CD4-positive, alpha-beta T cell (primary cell): ENCODE data around the gene RGS9. TPM values are rescaled to one million over a fixed set of nuclear protein-coding genes. Genes with fewer than 3 reads are reported as not detected.
"Not testable (repeated sequence)": the region's sequence is repeated elsewhere in the genome, so short reads cannot be mapped to it uniquely, and the experiment has no call there.

Experiments used
- ATAC-seq: fragments of 200-7000 bp; cut with Tn5 transposase; one replicate; pipeline ENCODE4 v1.10.0; 2022; ENCODE audit warnings: mild to moderate bottlenecking; ENCODE audit not compliant: poor library complexity
- CTCF ChIA-PET: fragments of 350-600 bp; sonication (Branson Sonifier 250); formaldehyde crosslinking; loops from one replicate; lab custom pipeline; 2021; ENCODE audit warnings: antibody characterized with exemption, inconsistent platforms; lab: Charles Lee
- POLR2A ChIA-PET: fragments of 350-600 bp; sonication (Branson Sonifier 250); formaldehyde crosslinking; loops from one replicate; lab custom pipeline; 2021; ENCODE audit warnings: antibody characterized with exemption, inconsistent platforms; lab: Charles Lee
- DNase-seq, 14 experiments: peaks; one replicate each; pipeline ENCODE4 v3.0.0-alpha.2; 2013 to 2020; ENCODE audit warnings: mixed read lengths in 2 of 14
- H3K27ac ChIP-seq, 2 donors: one replicate each; pipeline versions ENCODE4 v1.5.1 to v1.7.0; 2013; ENCODE audit warnings: low read length in 2 of 2, low read depth in 1 of 2, mild to moderate bottlenecking in 1 of 2
- H3K27me3 ChIP-seq, 2 experiments: 1 replicate in 1 of 2; 2 replicates in 1 of 2; pipeline versions ENCODE4 v1.6.1 to v1.7.0; 2013; ENCODE audit warnings: low read length in 2 of 2, control low read depth in 1 of 2, mild to moderate bottlenecking in 1 of 2, moderate library complexity in 1 of 2; ENCODE audit not compliant: insufficient read depth in 2 of 2, control insufficient read depth in 1 of 2
- H3K36me3 ChIP-seq: one replicate; pipeline ENCODE4 v1.6.1; 2013; ENCODE audit warnings: low read length, control low read depth; ENCODE audit not compliant: insufficient read depth
- H3K4me1 ChIP-seq: one replicate; pipeline ENCODE4 v1.6.1; 2013; ENCODE audit warnings: low read length, control low read depth; ENCODE audit not compliant: insufficient read depth
- H3K4me3 ChIP-seq: one replicate; pipeline ENCODE4 v1.5.1; 2013; ENCODE audit warnings: mild to moderate bottlenecking, low read length, moderate library complexity
- H3K9me3 ChIP-seq, 2 experiments: 1 replicate in 1 of 2; 2 replicates in 1 of 2; pipeline versions ENCODE4 v1.6.1 to v1.7.0; 2013; ENCODE audit warnings: low read length in 2 of 2, mild to moderate bottlenecking in 2 of 2, control low read depth in 1 of 2, moderate library complexity in 1 of 2; ENCODE audit not compliant: control insufficient read depth in 1 of 2, insufficient read depth in 1 of 2
- H3K27ac Mint-ChIP-seq: one replicate; pipeline ENCODE4 v1.8.0; 2020; ENCODE audit warnings: mixed read lengths
- H3K27me3 Mint-ChIP-seq: one replicate; pipeline ENCODE4 v1.8.0; 2021; ENCODE audit warnings: mixed read lengths
- H3K36me3 Mint-ChIP-seq: one replicate; pipeline ENCODE4 v1.8.0; 2021; ENCODE audit warnings: low read depth, mixed read lengths
- H3K4me1 Mint-ChIP-seq: one replicate; pipeline ENCODE4 v1.8.0; 2021; ENCODE audit warnings: low read depth, mixed read lengths
- H3K4me3 Mint-ChIP-seq: one replicate; pipeline ENCODE4 v1.8.0; 2020; ENCODE audit warnings: mild to moderate bottlenecking, mixed read lengths
- H3K9me3 Mint-ChIP-seq: one replicate; pipeline ENCODE4 v1.8.0; 2020; ENCODE audit warnings: mixed read lengths
- CTCF ChIP-seq: fragments of 200-600 bp; IDR thresholded peaks from one replicate; pipeline ENCODE4 v1.8.0; 2022; ENCODE audit warnings: antibody characterized with exemption, mild to moderate bottlenecking
- intact Hi-C, 2 experiments: fragments of 100-400 bp; cut with DNase I in 1 of 2; cut with micrococcal nuclease in 1 of 2; formaldehyde crosslinking; loops; one replicate each; pipeline versions ENCODE4 v1.15.1 to v1.9.0; 2023 to 2025; cut with DNase I, micrococcal nuclease
- total RNA-seq, 174 experiments: library from RNA in 2 of 174; stranded (reverse) in 2 of 174; gene quantifications; one replicate each; pipeline ENCODE4 v1.2.3 and lab custom pipeline; 2021 to 2026

RGS9 gene
- total RNA-seq, 2 experiments from 2014 or later: 0.60 to 0.73 TPM

- Histone ChIP-seq H3K36me3 (no peaks in the 10 kb centered on the region), H3K27ac (no peak overlapping the region), H3K27me3 (no peaks in the 10 kb centered on the region), H3K4me1 (peaks cover 6% of the 10 kb centered on the region), H3K9me3 (no peaks in the 10 kb centered on the region), H3K4me3 (no peak overlapping the region)
- CTCF ChIA-PET: no interaction called here
- TF ChIP-seq CTCF: no peak
- Mint-ChIP-seq H3K9me3 (no peaks in the 10 kb centered on the region), H3K36me3 (no peaks in the 10 kb centered on the region), H3K4me1 (no peaks in the 10 kb centered on the region), H3K27me3 (no peaks in the 10 kb centered on the region), H3K27ac (no peak overlapping the region), H3K4me3 (no peak overlapping the region)
- POLR2A ChIA-PET: no interaction called here
- DNase-seq (no peak), ATAC-seq (no peak)
- intact Hi-C loops: no loop called here
These were observed 65.8 kb downstream of the RGS9 start for GRCh38 chr17:65202844-65203571.

- H3K27me3 Mint-ChIP-seq: no peaks in the 10 kb centered on the region
- H3K9me3 Mint-ChIP-seq: no peaks in the 10 kb centered on the region
- ChIA-PET POLR2A (no interaction called here), CTCF (no interaction called here)
- no peaks in the 10 kb centered on the region for H3K4me1 Mint-ChIP-seq
- H3K9me3 ChIP-seq: no peaks in the 10 kb centered on the region
- intact Hi-C loops: no loop called here
- no peaks in the 10 kb centered on the region for H3K4me1 ChIP-seq
- H3K36me3 Mint-ChIP-seq: no peaks in the 10 kb centered on the region
- ATAC-seq: no peak
- H3K27me3 ChIP-seq: no peaks in the 10 kb centered on the region
- H3K36me3 ChIP-seq: no peaks in the 10 kb centered on the region
- no peak for TF ChIP-seq CTCF
- no peak for DNase-seq
- H3K27ac ChIP-seq: no peak overlapping the region
- H3K4me3 Mint-ChIP-seq: no peak overlapping the region
- no peak overlapping the region for H3K27ac Mint-ChIP-seq
- H3K4me3 ChIP-seq: no peak overlapping the region
These were observed 66.8 kb downstream of the RGS9 start for GRCh38 chr17:65204001-65204400.

- no peak overlapping the region for H3K4me3 Mint-ChIP-seq
- no peak overlapping the region for H3K27ac Mint-ChIP-seq
- Histone ChIP-seq H3K36me3 (no peaks in the 10 kb centered on the region), H3K4me3 (no peak overlapping the region), H3K9me3 (no peaks in the 10 kb centered on the region), H3K27me3 (no peaks in the 10 kb centered on the region), H3K27ac (no peak overlapping the region), H3K4me1 (no peaks in the 10 kb centered on the region)
- H3K36me3 Mint-ChIP-seq: no peaks in the 10 kb centered on the region
- no peaks in the 10 kb centered on the region for H3K4me1 Mint-ChIP-seq
- ChIA-PET POLR2A (no interaction called here), CTCF (no interaction called here)
- no peaks in the 10 kb centered on the region for H3K27me3 Mint-ChIP-seq
- no peaks in the 10 kb centered on the region for H3K9me3 Mint-ChIP-seq
- intact Hi-C loops: no loop called here
- DNase-seq (no peak), ATAC-seq (no peak)
- no peak for TF ChIP-seq CTCF
These were observed 68.5 kb downstream of the RGS9 start for GRCh38 chr17:65205655-65206054.

- H3K27ac Mint-ChIP-seq, H3K9me3 Mint-ChIP-seq, intact Hi-C loops, H3K4me3 ChIP-seq, H3K27me3 Mint-ChIP-seq, H3K9me3 ChIP-seq, POLR2A ChIA-PET, H3K4me3 Mint-ChIP-seq, H3K27me3 ChIP-seq, H3K4me1 ChIP-seq, H3K27ac ChIP-seq, H3K4me1 Mint-ChIP-seq, ATAC-seq, H3K36me3 ChIP-seq, CTCF ChIA-PET, DNase-seq, H3K36me3 Mint-ChIP-seq: not testable (repeated sequence)
These were observed 70.3 kb downstream of the RGS9 start for GRCh38 chr17:65207448-65207847.
